GM19025 (cell line): Measurements from ENCODE around the gene BTG2.

Source experiments
- ATAC-seq: cut with Tn5 transposase; IDR thresholded peaks from one replicate; pipeline ENCODE4 v1.9.1; 2021; ENCODE audit warnings: mild to moderate bottlenecking, low read depth, moderate library complexity; ENCODE audit not compliant: unreplicated experiment

The BTG2 gene

DNA sequence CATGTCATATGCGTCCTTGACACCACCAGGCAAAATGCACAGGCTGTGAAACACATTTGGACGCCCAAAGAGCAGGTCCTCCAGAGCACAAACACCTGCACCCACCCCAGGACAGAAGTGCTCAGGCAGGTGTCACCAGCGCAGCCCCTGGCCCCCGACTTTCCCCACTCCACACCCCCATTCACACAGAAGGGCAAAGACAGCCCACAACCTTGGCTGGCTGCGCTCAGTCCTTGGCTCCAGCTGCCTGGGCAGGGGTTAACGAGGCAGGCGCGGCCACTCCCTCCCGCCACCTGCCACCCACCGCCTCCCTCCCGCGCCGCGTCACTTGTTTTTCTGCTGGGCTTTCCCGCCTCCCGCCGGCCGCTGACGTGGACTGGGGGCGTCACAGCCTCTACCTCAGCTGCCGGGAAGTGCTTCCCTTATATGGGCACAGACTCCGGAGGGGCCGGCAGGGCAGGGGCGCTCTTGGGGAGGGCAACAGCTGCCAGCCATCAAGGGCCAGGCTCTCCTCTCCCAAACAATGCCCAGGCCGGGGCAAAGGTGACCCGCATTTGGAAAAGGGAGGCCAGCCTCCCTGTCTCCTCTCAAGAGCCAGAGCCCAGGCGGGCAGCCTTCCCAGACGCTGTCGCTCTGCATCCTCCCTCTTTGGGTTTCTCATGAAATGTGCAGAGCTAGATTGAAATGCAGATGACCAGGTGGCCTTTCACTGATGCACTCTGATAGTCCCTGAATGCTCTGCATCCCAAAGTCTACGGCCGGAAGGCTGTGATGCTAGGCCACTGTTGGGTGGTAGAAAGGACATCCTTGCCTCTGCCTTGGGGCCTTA, 14.8 kb upstream of the BTG2 start:
- ATAC-seq: peak; percentile 44

DNA sequence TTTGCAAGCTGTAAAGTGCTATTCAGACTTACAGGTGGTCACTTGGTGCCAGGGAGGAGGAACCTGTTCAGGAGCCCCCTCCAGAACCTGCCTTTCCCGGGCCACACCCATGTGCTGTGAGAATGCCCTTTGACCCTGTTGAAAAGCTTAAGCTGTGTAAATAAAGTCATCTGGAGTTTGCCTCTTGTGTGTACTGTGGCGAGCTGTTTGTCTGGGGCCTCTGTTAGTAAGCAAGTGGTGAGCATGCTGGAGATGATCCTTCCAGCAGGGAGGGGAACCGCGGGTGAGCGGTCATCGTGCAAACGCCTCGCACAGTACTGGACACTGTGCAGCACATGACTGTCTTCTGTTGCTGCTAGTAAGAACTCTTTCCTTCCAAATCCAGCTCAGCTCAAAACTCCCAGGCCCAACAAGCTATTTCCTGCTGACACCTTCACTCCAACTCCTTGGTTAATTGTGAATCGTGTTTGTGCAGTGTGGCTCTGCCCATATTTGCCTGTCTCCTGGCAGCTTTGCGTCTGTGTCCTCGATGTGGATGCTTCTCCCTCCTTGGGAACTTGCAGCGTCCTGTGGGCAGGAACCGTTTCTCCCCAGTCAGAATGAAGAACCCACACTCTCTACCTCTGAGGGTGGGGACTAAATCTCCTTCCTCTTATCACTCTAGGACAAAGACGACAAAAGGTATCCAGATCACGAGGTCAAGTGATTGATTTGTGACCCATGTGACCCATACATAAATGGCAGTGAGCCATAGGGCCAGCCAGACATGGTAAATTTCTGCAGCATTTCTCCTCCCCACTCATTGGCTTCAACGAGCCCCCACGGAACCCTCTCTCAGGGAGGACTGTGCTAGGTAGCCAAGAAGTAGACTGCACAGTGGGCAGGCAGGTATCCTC, 13.9 kb upstream of the BTG2 start:
- no peak for ATAC-seq

DNA sequence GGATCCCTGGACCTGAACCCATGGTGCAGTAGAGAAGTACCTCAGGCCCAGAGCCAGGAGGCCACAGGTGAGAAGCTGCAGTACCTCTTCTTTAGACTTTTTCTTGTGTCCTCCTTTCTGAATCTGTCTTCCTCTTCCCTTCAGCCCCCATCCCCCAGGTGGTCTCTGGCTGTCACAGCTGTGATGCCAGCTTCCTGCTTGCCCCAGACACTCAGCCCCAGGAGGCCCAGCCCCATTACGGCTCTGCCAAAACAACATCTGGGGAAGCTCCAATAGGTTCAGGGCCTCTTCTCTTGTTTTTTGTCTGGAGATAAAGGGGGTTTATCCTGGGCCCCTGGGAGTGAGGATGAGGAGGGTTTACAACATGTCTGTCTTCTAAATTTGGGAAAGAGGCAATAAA, 9.5 kb upstream of the BTG2 start:
- no peak for ATAC-seq

DNA sequence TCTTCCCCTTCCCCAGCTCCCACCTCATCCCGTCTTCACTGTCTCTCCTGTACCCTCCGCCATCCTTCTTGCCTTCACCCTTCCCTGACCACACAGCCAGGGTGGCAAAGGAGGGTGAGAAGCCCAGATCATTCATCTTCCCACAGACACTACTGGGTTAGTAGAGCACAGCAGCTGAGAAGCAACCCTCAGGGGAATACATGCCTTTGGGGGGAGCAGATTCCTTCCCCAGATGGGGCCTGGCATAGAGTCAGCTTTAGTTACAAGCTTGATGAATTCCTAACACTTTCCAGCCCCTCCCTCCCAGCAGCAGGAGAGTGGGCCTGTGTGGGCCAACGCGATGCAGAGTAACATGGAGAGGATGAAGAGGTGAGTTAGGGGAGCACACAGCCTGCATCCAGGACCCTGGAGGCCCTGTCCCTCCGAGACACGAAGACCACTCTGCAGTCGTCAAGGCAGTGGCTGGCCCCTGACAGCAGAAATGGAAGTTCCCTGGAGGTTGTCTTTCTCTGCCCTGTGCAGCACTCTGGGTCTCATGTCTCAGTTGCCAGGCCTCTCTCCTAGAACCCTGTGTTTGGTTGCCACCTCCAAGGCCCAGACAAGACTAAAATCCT, 8.8 kb upstream of the BTG2 start:
- no peak for ATAC-seq

DNA sequence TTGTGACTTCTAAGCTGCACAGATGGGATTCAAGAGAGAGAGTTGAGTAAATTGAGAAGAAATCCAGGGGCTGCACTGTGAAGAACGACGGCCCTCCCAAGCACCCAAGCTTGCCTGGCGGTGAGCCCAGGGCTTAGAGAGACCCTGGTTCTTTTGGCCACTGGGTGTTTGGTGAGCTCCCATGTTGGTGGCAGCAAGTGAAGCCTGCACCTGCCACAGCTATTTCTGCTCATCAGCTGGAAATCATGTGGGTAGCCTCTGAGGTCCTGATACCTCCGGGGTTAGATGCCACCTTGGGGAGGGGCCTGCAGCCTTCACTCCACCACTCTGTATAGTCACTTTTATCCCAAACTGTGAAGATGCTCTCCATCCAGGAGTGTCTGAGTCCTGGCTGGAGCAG, 6.2 kb upstream of the BTG2 start:
- peak; percentile 44 for ATAC-seq

DNA sequence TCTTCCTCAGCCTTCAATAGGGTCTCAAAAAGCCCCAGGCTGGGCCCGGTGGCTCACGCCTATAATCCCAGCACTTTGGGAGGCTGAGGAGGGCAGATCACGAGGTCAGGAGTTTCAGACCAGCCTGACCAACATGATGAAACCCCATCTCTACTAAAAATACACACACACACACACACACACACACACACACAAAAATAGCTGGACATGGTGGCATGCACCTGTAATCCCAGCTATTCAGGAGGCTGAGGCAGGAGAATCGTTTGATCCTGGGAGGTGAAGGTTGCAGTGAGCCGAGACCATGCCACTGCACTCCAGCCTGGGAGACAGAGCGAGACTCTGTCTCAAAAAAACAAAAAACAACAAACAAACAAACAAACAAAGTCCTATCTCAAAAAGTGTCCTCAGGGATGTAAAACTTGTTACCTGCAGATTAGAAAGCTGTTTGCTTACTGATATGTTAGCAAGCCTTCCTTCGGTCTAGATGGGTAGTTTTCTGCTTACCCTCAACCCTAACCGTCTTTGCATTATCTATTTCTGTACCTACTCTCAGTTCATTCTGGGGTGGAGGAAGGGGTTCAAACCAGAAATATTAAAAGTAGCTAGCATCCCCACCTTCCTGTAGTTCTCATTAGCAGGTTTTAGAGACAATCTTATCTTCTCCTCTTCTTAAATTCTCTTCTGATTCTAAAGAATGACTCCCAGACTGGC, 5.4 kb upstream of the BTG2 start:
- peak; percentile 7 for ATAC-seq

DNA sequence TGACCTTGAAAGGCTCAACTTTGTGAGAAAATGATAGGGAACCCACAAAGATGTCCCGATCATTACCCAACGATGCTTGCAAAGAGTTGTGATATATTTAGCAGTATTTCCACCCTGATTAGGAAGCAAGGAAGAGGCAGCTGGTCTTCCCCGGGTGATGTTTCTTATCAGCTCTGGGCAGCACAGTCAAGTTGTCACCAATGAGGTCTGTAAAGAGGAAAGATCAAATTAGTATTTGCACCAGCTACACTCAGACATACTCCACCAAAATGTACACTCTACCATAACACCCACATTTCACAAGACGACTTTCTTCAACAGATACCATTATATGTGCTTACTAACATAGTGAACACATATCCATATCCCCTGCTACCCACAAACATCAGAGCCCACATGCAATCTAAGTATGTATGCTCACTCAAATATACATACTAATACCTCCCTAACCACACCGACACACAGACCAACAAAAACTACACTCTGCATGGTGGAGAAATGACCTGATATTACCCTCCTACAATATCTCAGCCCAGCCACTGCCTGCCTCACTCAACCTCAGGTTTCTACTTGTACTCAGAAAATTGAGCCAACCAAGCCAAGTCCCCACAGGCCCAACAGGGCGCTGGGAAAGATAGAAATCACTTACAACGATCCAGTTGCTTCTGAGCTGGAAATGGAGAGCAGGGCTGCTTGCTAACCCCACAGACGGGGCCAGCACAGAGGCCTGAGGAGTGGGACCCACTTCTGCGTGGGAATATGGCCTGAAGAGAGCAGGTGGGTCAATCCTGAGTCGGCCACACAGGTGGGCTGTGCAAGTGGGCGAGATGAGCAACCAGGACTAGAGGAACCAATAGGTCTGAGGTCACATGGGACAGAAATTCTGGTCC, 4.6 kb upstream of the BTG2 start:
- ATAC-seq: no peak

DNA sequence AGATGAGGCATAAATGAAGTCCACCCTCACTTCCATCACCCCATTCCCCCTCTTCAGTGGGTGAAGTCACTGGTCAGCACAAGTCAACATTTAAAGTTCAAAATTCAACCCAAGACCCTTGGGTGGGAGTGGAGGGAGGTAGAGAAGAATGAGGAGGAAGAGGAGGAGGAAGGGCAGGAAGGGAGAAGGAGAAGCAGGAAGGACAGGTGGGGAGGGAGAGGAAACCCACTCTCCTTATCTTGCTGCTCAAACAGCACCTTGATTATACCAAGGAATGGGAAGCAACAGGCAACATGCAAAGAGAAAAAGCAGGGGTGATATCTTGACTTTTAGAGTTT, 4.0 kb upstream of the BTG2 start:
- no peak for ATAC-seq

DNA sequence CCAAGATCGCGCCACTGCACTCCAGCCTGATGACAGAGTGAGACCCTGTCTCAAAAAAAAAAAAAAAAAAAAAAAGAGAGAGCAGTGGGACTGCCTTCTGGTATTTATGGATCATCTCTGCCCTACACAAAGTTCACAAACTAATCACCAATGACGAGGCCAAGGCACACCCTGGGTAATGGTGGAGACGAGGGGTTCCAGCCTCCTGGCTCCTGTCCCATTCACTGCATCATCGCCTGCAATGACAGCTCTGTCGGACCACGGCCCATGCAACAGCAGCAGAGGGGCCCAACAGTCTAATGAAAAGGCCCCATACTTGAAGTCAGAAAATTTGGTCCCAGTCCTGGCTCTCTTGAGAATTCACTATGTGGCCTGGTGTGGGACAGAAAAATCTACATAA, 2.9 kb upstream of the BTG2 start:
- ATAC-seq: no peak

DNA sequence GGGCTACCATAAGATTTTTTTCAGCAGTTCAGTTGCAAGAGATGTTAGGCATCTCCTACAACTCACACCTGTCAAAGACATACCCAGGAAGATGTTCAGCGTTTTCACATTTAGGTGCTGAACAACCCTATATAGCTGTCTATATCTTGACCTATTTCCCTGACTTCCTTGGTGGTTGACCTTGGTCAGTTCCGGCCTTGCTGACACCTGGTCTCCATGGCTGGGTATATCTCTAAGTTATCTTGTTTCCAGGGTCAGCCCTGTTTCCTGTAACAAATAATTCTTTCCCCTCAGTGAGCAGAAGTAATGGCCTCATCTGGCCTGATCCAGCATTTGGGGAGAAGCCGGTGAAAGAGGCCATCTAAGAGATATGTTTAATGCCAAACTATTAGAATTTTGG, 2.4 kb upstream of the BTG2 start:
- no peak for ATAC-seq

DNA sequence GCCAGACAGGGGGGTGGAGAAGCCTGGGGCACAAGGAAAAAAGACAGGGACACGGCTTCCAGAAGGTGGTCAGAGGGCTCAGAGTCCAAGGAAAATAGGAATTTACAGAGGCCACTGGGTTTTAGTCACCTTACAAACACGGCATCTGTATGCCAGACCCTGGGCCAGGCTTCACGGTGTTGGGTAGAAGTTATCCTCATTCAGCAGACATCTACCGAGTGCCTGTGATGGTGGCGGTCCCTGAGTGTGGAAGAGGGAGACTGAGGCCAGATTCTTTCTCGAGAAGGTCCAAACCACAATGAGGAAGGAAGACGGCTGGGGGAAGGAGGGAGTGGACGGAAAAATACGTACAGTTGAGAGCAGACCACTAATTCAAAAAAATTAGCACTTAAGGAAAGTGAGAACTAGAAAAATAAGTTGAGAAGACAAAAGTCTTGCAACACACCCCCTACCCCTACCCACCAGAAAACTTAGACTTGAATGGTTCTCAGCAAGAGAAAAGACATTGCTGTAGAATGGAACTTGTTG, 864 bp upstream of the BTG2 start:
- no peak for ATAC-seq

DNA sequence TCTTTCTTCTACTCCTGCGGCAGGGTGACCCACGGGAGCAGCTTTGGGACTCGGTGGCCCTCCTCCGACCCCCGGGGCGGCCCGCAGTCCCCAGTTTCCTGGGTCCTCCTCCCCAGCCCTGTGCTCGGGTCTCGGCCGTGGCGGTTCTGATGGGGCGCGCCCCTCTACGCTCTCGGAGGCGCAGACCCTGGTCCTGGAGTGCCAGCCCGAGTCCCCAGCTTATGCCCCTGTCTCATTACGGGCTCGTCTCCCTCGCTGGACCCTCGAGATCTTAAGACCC, 430 bp downstream of the BTG2 start:
- no peak for ATAC-seq

DNA sequence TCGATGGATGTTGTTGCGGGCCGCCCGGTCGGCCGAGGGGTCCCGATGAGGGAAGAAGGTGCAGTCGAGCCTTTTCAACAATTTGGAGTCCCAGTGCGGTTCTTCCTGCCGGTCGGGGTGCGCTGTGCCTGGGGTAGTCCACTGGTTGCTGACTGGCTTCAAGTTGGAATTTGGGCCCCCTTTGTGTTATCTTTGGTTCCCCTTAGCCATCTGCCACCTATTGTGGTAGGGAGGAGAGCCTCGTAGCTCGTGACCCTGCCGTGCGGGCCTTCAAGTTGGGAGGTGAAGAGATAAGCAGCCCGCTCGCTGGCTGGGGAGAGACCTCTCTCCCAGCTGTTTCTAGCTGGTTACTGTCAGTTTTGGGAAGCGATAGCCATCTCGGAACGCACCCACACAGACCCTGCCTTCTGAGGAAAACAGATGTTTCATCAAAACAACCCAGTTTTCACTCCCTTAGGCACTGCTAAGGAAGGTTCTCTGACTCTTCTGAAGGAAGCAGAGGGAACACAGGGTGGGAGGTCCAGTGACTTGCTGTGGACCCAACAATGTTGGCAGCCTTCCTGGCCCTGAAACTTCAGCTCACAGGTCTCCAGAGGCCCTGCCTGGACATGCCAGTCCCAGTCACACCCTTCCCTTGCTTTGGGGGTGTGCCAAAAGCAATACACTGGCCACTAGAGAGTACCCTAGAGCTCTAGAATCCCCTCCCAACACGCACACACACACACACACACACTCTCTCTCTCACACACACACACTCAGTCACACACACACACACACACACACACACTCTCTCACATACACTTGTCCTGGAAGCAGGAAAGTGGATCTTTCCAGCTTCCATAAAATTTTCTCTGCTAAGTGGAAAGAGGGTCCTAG, 1.0 kb downstream of the BTG2 start:
- ATAC-seq: no peak

DNA sequence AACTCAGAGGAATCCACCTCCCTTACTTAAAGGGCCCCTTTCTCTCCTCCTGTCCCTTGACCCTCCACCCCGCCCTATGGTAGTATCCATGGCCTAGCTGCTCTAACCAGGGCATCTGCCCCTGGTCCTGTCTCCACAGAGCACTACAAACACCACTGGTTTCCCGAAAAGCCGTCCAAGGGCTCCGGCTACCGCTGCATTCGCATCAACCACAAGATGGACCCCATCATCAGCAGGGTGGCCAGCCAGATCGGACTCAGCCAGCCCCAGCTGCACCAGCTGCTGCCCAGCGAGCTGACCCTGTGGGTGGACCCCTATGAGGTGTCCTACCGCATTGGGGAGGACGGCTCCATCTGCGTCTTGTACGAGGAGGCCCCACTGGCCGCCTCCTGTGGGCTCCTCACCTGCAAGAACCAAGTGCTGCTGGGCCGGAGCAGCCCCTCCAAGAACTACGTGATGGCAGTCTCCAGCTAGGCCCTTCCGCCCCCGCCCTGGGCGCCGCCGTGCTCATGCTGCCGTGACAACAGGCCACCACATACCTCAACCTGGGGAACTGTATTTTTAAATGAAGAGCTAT, 1.7 kb downstream of the BTG2 start:
- no peak for ATAC-seq

DNA sequence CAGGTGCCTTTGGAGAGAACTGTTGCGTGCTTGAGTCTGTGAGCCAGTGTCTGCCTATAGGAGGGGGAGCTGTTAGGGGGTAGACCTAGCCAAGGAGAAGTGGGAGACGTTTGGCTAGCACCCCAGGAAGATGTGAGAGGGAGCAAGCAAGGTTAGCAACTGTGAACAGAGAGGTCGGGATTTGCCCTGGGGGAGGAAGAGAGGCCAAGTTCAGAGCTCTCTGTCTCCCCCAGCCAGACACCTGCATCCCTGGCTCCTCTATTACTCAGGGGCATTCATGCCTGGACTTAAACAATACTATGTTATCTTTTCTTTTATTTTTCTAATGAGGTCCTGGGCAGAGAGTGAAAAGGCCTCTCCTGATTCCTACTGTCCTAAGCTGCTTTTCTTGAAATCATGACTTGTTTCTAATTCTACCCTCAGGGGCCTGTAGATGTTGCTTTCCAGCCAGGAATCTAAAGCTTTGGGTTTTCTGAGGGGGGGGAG, 2.4 kb downstream of the BTG2 start:
- ATAC-seq: no peak

DNA sequence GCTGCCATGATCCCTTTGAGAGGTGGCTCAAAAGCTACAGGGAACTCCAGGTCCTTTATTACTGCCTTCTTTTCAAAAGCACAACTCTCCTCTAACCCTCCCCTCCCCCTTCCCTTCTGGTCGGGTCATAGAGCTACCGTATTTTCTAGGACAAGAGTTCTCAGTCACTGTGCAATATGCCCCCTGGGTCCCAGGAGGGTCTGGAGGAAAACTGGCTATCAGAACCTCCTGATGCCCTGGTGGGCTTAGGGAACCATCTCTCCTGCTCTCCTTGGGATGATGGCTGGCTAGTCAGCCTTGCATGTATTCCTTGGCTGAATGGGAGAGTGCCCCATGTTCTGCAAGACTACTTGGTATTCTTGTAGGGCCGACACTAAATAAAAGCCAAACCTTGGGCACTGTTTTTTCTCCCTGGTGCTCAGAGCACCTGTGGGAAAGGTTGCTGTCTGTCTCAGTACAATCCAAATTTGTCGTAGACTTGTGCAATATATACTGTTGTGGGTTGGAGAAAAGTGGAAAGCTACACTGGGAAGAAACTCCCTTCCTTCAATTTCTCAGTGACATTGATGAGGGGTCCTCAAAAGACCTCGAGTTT, 3.1 kb downstream of the BTG2 start:
- ATAC-seq: no peak

DNA sequence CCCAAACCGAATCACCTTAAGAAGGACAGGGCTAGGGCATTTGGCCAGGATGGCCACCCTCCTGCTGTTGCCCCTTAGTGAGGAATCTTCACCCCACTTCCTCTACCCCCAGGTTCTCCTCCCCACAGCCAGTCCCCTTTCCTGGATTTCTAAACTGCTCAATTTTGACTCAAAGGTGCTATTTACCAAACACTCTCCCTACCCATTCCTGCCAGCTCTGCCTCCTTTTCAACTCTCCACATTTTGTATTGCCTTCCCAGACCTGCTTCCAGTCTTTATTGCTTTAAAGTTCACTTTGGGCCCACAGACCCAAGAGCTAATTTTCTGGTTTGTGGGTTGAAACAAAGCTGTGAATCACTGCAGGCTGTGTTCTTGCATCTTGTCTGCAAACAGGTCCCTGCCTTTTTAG, 3.6 kb downstream of the BTG2 start:
- ATAC-seq: no peak
